ENCODE measurements around the gene BTLA.
"Not testable (repeated sequence)": the region's sequence is repeated elsewhere in the genome, so short reads cannot be mapped to it uniquely, and the experiment has no call there.

The BTLA gene

DNA sequence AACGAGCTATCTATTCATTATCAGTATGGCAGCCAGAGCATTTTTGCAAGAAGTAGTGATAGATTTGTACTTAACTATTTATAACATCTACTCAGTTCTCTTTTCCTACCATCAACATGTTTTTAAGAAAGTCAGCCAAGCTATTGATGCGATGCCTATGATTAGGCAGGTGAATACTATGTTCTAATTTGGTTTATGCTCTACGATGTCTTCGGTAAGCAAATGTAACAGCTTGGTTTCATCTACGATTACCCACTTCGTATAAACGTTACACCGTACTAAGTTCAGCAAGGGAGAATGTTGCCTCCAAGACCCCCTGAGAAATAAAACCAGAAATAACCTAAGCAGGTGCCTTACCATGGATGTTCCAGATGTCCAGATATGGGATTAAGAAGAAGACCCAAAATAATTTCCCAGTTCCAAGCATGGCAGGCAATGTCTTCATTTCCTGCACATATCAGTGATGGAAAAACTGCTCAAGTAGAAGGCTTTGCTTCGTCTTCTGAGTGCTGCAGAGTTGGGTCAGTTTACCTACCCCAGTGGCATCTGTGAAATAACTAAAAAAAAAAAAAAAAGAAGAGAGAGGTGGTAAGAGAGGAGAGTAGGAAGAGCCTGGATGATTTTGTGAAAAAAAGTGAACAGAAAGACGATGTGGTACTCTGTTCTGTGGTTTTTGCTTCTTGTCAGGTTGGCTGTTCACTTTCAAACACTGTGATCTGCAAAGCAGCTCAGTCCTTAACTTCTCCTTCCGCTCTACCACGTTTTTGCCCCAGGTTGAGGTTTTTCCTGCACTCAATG is at the start of gene BTLA:
BTLA (minus strand) TSS at position 559 of the 798 bp plus-strand sequence; CDS start at position 445, 114 bp downstream.
- no peak for DNase-seq (ENCODE audit: low spot score)

- DNase-seq (ENCODE audit: low spot score): no peak
These were observed 47.0 kb upstream of the BTLA start for GRCh38 chr3:112546216-112546759.

DNA sequence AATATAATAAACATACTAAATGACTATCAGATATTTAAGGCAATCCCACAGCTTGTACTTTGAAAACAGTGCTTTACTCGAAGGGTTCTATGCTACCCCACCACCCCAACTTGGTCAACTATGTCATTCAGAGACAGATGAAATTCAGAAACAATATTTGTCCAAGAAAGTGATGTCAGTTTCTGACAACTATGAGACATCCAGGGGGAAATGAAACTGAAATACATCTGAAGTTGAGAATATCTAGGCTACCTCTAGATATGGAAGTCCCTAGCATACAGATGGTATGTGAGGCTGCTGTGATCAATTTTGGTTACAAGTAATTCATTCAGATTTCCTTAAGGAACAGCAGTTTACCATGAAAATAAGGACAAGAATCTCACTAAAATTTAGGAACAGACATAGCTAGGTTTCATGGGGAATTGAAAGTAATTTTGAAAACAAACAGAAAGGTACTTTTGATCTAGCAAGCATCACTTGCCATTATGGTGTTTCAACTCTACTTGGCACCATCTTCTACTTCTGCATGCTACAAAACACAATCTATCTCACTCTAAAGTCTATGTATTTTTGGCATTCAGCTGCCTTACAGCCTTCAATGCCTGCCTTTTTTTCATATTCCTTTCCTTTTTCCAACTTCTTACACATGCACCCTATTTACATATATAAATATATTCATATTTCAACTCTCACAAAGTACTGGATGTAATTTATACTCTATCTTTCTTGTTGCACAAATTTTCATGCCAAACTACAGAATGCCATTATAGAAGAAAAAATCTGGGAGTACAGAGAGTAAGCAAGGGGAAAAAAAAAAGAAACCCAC is 40.8 kb upstream of the BTLA start:
- DNase-seq (ENCODE audit: low spot score): no peak

DNA sequence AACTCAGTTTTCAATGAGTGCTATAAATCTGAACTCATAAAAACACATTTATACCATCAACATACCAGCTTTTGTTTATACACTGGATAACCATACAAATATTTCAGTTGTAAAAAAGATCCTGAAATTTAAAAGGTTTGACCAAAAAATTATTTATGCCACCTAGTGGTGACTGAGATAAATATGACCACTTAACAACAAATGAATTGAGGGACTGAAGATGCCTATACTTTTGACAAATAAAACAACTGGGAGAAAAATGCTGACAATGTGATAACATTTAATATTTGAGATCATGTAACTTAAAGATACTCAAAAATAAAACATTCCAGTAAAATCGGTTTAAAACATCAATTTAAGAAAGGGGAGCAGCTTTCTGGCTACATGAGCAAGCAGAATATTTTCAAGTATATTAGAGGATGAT is 32.1 kb upstream of the BTLA start:
- DNase-seq (ENCODE audit: low spot score): peak; percentile 44

GRCh38 chr3:112530573-112530972 is 31.3 kb upstream of the BTLA start:
- no peak for DNase-seq (ENCODE audit: low spot score)

- DNase-seq (ENCODE audit: low spot score): not testable (repeated sequence)
These were observed 24.9 kb upstream of the BTLA start for GRCh38 chr3:112524127-112524526.

GRCh38 chr3:112519424-112520001 is 20.2 kb upstream of the BTLA start:
- peak; percentile 66 for DNase-seq (ENCODE audit: low spot score)

DNA sequence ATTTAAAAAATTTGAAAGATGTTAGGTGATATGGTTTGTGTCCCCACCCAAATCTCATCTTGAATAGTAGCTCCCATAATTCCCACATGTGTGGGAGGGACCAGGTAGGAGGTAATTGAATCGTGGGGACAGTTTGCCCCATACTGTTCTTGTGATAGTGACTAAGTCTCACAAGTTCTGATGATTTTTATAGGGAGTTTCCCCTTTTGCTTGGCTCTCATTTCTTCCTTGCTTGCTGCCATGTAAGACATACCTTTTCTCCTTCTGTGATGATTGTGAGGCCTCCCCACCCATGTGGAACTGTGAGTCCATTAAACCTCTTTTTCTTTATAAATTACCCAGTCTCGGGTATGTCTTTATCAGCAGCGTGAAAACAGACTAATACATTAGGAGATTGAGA is 19.7 kb upstream of the BTLA start:
- DNase-seq (ENCODE audit: low spot score): not testable (repeated sequence)

DNA sequence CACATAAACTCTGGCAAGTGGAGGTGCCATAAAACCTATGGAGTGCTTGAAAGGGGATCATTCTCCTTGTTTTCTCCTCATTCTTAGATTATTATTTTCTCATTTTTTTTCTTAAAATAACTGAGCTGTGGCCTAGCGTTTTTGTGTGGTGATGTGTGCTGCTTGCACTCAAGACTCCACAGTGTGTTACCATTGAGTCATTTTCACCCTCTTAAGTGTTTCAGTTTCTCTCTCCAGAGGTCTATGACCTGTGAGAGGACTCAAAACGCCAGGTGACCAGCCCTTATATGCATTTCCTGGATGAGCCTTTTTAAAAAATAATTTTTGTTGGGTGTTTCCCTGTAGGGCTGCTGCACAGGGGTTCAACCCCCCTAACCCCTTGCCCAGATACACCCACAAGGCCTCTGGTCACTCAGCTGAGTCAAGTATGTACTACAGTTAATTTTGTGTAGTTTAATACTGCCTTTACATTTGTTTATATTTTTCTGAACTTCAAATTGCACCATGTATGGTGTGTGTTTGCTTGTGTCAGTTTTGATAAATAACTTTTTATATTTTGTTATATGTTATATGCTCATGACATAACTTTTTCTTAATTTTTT is 15.4 kb upstream of the BTLA start:
- DNase-seq (ENCODE audit: low spot score): no peak

GRCh38 chr3:112512320-112512719 is 13.0 kb upstream of the BTLA start:
- no peak for DNase-seq (ENCODE audit: low spot score)

DNA sequence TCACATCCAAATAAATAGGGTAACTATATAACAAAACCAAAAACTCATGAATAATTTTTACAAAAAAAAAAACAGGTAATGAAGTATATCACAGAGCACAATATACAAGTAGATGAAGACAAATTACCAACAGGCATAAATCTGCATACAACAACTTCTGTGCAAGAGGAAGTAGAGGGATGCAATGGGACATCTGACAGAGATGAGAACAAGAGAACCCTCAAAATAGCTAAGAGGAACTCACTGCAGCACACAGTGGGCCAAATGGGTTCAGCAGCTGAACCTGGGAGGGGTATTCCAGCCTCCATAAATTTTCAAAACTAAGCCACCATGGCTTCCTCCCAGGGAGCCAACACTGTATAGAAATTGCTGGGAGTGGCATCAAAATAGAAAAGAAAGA is 9.6 kb upstream of the BTLA start:
- no peak for DNase-seq (ENCODE audit: low spot score)

DNA sequence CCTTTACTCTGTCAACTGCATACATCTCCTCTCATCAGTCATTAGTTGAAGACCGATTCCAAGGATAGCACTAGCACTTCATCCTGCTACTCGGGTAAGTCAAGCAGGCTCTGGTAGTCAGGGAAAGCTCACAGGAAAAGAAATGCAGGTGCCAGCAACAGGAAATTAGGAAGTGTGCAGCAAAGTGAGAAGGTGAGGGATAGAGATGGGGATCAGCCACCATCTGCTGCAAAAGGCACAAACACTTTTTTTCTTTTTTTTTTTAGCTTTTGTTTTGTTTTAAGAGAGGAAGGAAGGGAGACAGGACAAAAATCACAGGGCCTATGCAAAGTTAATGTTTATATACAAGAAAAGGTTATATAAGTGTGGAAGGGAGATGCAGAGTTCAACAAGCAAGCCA is 9.0 kb upstream of the BTLA start:
- DNase-seq (ENCODE audit: low spot score): no peak

DNA sequence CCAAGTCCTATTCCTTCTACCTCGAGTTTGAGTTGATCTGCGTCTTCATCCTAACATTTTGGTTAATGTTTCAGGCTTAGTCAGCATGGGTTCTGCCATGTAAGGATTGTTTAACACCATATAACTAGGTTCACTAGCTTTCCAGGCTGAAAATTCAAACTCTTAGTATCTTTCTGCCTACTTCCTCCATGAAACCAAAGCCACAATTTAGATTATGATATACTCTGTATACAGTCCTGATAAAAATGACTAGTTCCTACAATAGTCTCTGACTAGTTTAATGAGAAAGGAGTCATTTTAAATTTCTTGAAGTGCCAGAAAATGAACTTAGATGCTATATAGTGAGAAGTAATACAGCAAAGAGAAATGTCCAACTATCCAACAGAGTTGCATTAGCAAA is 6.6 kb upstream of the BTLA start:
- no peak for DNase-seq (ENCODE audit: low spot score)

- no peak for DNase-seq (ENCODE audit: low spot score)
These were observed 4.9 kb upstream of the BTLA start for GRCh38 chr3:112504123-112504522.

DNA sequence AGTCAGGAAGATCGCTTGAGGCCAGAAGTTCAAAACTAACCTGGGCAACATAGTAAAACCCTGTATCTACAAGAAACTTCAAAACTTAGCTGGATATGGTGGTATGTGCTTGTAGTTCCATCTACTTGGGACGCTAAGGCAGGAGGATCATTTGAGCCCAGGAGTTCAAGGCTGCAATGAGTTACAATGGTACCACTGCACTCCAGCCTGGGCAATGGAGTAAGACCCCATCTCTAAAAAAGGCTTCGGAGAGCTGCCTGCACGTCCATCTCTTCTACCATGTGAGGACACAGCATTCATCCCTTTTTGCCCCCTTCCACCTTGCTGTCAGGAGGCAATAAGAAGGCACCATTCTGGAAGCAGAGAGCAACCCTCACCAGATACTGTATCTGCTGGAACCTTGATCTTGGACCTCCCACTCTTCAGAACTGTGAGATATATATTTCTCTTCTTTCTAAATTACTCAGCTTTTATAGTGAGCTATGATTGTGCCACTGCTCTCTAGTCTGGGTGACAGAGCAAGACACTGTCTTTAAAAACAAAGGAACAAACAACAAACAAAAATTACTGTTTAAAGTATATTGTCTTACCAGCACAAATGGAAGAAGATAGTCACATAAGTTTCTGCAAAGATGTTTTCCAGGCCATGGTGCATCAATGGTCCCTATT is 4.2 kb upstream of the BTLA start:
- DNase-seq (ENCODE audit: low spot score): no peak

GRCh38 chr3:112500621-112501020 is 1.3 kb upstream of the BTLA start:
- no peak for DNase-seq (ENCODE audit: low spot score)

DNA sequence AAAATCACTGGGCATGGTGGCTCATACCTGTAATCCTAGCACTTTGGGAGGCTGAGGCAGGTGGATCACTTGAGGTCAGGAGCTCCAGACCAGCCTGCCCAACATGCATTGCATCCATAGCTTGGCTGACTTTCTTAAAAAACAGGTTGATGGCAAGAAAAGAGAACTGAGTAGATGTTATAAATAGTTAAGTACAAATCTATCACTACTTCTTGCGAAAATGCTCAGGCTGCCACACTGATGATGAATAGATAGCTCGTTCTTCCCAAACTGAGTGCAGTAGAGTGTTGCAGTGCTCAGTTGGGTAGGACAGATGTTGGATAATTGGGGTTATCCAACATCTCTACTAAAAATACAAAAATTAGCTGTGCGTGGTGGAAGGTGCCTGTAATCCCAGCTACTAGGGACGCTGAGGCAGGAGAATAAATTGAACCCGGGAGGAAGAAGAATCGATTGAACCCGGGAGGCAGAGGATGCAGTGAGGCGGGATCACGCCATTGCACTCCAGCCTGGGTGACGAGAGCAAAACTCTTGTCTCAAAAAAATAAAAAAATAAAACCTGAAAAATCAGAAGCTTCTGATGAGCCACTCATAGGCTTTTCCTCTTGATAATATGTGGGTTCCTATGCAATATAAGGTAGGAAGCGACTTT is 1.2 kb downstream of the BTLA start:
- DNase-seq (ENCODE audit: low spot score): no peak

DNA sequence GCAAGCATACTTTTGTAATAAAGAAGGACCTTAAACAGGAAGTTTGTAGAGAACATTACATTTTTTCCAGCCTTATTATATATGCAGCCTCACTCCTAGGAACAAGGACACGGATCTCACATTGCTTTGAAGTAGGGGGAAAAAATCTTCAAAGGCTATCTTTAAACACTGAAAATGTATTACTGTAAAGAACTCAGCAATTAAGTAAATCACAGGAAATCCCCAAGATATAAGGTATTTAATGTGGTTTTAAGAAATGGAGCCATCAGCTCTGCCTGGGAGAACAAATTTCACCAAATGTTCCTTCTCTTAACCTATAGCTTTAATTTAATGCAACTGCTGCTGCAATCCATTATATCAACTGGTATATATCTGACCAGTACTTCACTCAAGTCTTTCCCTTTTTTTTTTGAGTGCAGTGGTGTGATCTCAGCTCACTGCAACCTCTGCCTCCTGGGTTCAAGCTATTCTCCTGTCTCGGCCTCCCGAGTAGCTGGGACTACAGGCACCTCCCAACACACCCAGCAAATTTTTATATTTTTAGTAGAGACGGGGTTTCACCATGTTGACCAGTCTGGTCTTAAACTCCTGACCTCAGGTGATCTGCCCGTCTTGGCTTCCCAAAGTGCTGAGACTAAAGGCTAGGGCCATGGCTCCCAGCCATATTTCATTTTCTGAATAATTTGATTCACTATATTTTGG is 2.8 kb downstream of the BTLA start:
- DNase-seq (ENCODE audit: low spot score): no peak

DNA sequence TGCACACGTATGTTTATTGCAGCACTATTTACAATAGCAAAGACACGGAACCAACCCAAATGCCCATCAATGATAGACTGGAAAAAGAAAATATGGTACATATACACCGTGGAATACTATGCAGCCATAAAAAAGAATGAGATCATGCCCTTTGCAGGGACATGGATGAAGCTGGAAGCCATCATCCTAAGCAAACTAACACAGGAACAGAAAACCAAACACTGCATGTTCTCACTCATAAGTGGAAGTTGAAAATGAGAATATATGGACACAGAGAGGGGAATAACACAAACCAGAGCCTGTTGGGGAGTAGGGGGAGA is 4.9 kb downstream of the BTLA start:
- DNase-seq (ENCODE audit: low spot score): not testable (repeated sequence)

DNA sequence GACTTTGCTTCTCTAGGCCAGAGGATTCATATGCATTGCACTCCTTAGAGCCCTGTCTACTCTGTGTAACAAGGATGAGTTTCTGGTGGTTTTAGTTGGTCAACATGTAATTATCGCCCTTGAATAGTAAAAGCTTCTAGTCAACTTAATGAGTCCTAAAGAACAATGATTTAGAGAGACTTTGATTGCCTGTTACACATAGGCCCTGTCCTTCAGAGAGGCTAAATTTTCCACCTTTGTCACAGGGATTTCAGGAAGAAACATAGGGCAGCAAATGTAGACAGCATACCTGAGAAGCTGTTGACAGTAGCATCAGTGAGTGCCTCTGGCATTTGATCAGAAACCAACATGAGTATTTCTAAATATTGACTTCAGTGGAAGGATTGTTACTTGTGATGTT is 7.1 kb downstream of the BTLA start:
- DNase-seq (ENCODE audit: low spot score): no peak

DNA sequence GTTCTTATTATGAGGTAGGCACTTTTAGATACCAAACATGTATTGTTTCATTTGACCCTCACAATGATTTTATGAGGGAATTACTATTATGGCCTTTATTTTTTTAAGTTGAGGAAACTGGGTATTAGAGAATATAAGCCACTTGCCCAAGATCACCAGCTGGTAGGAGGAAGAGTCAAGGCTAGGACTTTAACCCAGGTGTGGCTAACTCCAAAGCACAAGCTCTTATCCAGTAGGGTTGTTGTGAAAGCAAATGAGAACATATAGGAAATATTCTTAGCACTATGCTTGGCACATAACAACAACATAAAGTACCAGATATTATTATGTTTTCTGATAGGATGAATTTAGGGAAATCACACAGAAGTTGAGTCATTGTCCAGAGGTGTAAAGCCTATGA is 7.9 kb downstream of the BTLA start:
- no peak for DNase-seq (ENCODE audit: low spot score)
